NCI-H1092 treated with DMSO at 0.1 percent for 48 hours (cell line): Measurements from ENCODE around the gene NXPE2.

Experiments used
- DNase-seq: peaks from one replicate; lab custom pipeline; 2025; lab: John Stamatoyannopoulos, UW

Gene NXPE2

DNA sequence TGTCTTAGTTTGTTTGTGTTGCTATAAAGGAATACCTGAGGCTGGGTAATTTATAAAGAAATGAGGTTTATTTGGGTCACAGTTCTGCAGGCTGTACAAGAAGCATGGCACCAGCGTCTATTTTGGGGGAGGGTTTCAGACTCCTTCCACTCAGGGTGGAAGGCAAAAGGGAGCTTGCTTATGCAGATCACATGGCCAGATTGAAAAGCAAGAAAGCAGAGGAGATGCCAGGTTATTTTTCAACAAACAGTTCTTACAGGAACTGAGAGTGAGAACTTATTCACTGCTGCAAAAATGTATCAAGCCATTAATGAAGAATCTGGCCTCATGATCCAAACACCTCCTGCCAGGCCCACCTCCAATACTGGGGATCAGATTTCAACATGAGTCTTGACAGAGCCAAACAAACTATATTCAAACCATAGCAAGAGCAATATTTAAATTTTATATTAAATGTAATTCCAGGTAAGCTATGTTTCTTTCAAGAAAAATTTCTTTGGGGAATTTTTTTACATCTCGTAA, 66.9 kb downstream of the NXPE2 start:
- DNase-seq = no peak

DNA sequence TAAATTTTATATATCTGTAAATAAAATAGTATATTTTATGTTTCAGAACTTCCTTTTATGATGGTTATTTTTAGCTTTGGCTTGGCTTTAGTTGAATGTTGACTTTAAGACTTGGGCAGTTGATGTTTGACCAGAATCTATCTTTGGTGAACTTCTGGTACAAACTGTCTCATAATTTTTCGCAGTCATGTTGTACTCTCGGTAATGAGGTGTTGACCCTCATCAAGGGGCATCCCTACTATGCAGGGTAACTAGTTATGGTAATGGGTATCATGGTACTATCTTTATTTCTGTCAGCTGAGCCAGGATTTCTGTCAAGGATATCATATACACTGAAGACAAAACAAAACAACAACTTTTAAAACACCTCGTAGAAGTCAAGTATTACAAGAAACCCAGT, 67.7 kb downstream of the NXPE2 start:
- no peak for DNase-seq
